Dorsolateral prefrontal cortex (tissue), 118 donors: ENCODE data around the gene RFESD. TPM values are rescaled to one million over a fixed set of nuclear protein-coding genes. Genes with fewer than 3 reads are reported as not detected.

ENCODE experiments used
- total RNA-seq, 120 experiments: library from RNA; stranded (reverse); gene quantifications; one replicate each; pipeline versions ENCODE4 v1.2.3 to v1.2.4, GENCODE V29; 2022

RFESD gene
- total RNA-seq, 120 experiments from 2014 or later = 1.0 to 7.7 (median 3.6) TPM

Other genes starting within 250 kb of the RFESD start
- 100 to 1,000 TPM in 101 of 120 experiments, 10 to 100 TPM in 19; 75.4 to 149 (median 113) TPM for gene SKIC3, start 91.8 kb upstream of the RFESD start, total RNA-seq
- 10 to 100 TPM in 35 of 120 experiments, 1 to 10 TPM in 85; 4.7 to 15.9 (median 8.7) TPM for gene ARSK, start 91.7 kb upstream of the RFESD start, total RNA-seq
- 1 to 10 TPM in 119 of 120 experiments, under 1 TPM in 1; 0.93 to 7.8 (median 4.4) TPM for gene GPR150, start 26.7 kb upstream of the RFESD start, total RNA-seq
- 1 to 10 TPM in 32 of 120 experiments, under 1 TPM in 53, not detected in 35; 0.24 to 2.5 (median 0.87) TPM for gene SPATA9, start 36.2 kb downstream of the RFESD start, total RNA-seq
- 100 to 1,000 TPM in 111 of 120 experiments, 10 to 100 TPM in 9; 78.4 to 315 (median 137) TPM for gene RHOBTB3, start 84.6 kb downstream of the RFESD start, total RNA-seq
- 100 to 1,000 TPM in 3 of 120 experiments, 10 to 100 TPM in 117; 13.7 to 109 (median 43.0) TPM for gene GLRX, start 175.9 kb downstream of the RFESD start, total RNA-seq